DMS 273 treated with DMSO at 0.1 percent for 48 hours (cell line): ENCODE measurements around the gene TSPAN17.
"Not testable (repeated sequence)": the region's sequence is repeated elsewhere in the genome, so short reads cannot be mapped to it uniquely, and the experiment has no call there.

Experiments used
- DNase-seq: peaks from one replicate; lab custom pipeline; 2025; lab: John Stamatoyannopoulos, UW

Gene TSPAN17

GRCh38 chr5:176680226-176680563 lies 32.9 kb downstream of the TSPAN17 start:
- no peak for DNase-seq

DNA sequence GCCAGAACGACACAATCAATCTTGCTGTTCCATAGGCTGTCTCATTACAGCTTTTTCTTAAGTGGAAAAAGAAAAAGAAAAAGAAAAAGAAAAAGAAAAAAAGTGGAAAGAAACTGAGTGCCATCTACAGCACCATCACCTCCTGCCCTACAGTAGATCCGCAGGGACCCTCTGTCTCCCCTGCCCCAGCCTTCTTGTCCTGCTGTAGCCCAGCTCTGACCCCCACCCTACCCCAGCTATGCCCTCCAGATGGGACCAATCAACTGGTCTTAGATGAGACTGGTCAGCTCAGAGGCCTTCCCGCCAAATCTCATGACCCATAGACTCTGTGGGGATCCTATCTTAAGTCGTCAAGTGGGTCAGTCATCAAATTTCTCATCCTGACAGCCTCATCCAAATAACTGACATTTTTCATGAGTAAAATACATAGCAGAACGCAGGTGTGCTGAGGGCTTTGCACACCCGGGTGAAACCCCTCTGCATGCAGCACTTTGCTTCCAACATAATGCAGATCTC lies 34.8 kb downstream of the TSPAN17 start:
- DNase-seq, result no peak

DNA sequence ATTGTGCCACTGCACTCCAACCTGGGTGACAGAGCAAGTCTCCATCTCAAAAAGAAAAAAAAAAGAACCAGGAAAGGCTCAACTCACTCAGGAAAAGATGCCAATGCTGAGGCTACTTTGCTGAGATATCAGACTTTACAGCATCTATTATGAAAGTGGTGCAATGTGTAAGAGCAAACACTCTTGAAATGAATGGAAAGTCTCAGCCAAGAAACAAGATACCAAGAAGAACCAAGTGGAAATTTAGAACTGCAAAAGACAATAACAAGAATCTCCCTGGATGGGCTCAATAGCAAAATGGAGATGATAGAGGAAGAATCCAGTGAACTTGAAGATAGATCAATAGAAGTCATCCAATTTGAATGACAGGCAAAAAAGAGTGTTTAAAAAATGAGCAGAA lies 37.7 kb downstream of the TSPAN17 start:
- no peak for DNase-seq

GRCh38 chr5:176687247-176687646 lies 40.0 kb downstream of the TSPAN17 start:
- no peak for DNase-seq

DNA sequence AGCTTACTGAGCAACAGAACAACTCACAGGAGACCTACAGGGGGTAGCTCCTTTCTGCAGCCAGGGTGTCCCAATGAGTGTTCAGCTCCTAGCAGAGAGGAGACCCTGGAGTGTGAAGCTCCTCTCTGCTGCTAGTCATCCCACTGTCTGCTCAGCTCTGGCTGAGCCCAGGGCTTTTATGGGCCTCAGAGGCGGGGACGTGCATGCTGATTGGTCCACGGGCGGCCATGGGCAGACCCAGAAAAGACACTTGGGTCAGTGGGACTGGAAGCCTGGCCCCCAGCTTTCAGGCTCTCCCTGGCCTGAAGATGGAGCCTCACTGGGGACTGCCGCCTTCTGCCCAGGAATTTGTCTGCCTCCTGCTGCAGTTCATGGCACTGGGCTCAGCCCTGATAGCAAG lies 40.6 kb downstream of the TSPAN17 start:
- no peak for DNase-seq

GRCh38 chr5:176690911-176691310 lies 43.6 kb downstream of the TSPAN17 start:
- no peak for DNase-seq

- DNase-seq, result no peak
These were observed 44.2 kb downstream of the TSPAN17 start for GRCh38 chr5:176691524-176691923.

GRCh38 chr5:176692326-176692725 lies 45.0 kb downstream of the TSPAN17 start:
- DNase-seq, result no peak

- DNase-seq, result no peak
These were observed 45.7 kb downstream of the TSPAN17 start for GRCh38 chr5:176692839-176693476.

DNA sequence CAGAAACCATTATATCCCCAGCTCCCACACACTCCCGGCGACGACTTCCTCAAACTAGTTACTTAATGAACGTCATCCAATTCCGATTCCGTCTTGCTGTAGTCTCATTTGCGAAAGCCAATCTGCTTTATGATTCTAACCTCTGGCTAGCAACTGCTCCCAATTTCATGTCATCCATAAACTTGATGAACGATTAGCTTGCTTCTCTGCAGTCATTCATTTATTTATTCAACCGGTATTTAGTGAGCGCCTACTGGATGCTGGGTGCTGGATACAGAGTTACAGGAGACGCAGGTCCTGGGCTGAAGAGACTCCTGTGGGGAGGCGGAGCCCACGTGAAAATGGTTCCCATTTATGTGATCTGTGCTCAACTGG lies 46.2 kb downstream of the TSPAN17 start:
- no peak for DNase-seq

DNA sequence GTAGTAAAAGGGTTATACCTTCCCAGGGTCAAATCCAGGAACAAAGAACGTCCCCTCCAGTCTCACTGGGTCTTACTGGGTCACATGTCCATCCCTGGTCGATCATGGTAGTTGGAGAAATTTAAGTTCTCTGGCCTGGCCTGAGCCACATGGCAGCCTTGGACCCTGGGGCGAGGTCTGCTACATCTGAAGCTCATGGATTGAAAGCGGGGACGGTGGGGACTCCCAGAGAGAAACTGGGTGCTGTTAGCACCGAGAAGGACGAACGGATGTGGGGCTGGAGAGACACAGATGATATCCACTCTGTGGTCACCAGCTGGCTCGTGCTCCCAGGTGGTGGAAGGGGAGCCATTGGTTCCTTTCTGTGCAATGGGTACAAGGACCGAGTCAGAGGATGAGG lies 46.9 kb downstream of the TSPAN17 start:
- no peak for DNase-seq

DNA sequence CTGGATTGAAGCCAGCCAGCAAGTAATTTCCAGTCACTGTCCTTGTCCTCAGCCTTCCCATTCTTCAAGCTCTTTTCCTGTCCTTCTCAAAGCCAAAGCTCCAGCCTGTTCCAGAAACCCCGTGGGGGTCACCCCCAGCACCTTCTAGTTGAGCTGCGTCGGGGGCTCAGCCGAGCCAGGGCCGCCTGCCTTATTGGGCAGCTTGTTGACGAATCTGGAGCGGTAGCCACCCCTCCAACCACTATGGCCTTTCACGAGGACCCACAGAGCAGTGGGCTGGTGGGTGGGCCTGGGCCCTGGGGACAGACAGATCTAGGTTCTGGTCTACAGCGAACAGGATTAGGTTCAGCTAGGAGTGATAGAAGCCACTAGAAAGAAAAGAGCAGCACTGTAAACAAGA lies 47.3 kb downstream of the TSPAN17 start:
- no peak for DNase-seq

- no peak for DNase-seq
These were observed 47.8 kb downstream of the TSPAN17 start for GRCh38 chr5:176695073-176695472.

GRCh38 chr5:176697267-176697933 lies 50.1 kb downstream of the TSPAN17 start:
- DNase-seq, result no peak

GRCh38 chr5:176697934-176698538 lies 50.8 kb downstream of the TSPAN17 start:
- DNase-seq, result peak; percentile 98

DNA sequence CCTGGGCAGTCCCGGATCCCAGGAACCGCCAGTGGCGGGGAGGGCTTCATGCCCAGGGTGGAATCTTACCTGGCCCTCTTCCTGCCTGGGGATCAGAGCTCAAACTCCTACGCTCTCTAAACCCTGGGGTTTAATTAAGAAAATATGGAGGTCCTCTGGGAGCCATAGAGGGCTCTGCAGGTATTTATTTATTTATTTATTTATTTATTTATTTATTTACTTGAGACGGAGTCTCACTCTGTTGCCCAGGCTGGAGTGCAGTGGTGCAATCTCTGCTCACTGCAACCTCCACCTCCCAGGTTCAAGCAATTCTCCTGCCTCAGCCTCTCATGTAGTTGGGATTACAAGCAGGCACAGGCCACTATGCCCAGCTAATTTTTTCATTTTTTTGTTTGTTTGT lies 52.2 kb downstream of the TSPAN17 start:
- not testable (repeated sequence) for DNase-seq

DNA sequence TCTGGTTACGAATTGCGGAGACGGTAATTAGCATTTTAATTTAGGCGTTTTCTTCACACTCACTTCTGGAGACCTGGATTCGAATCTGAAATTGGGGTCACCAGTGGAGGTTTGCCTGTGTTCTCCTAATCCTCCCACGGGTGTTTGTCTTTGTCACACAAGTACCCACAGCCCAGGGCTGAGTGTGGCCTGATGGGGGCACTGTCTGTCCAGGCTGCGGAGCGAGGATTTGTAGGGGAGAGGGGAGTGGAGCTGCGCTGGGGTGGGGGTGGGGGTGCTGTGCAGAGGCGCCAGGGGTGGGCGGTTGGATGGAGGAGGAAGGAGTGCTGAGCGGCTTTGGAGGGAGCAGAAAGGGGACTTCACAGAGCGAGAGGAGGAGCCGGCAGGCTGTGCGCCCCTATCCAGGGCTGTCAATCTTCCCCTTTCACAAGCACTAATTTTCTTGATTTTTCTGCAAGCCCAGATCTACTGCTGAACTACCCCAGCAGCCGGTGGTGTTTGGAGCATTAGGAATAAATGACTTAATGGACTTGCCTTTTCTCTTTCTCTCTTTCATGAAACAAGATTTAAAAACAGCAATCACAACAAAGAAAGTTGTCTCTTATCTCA lies 53.1 kb downstream of the TSPAN17 start:
- DNase-seq, result no peak

- no peak for DNase-seq
These were observed 55.7 kb downstream of the TSPAN17 start for GRCh38 chr5:176702671-176703641.

GRCh38 chr5:176703857-176704256 lies 56.6 kb downstream of the TSPAN17 start:
- no peak for DNase-seq

DNA sequence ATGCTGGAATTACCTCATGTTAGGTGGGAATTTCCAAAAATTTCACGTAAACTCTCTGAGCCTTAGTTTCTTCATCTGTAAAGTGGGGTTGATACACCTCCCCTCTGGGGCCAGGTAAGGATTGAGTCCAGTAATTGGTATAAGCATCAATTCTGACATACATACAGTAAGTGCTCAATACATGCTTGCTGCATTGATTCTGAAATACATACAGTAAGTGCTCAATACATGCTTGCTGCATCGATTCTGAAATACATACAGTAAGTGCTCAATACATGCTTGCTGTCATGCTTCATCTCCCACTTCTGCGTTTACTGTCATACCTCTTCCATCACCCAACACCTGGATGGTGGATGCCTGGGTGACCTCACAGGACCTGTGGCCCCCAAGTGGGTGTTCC lies 57.1 kb downstream of the TSPAN17 start:
- no peak for DNase-seq

- no peak for DNase-seq
These were observed 57.5 kb downstream of the TSPAN17 start for GRCh38 chr5:176704817-176705216.
